ENCODE results near the gene OR1C1. TPM values are rescaled to one million over a fixed set of nuclear protein-coding genes. Genes with fewer than 3 reads are reported as not detected.

The OR1C1 gene
- polyA plus RNA-seq, 1 of the 3 experiments (the other 2 are of a cell fraction): not detected

GRCh38 chr1:247740721-247741120, 19.6 kb downstream of the OR1C1 start:
- H3K27ac ChIP-seq (ENCODE audit: low read depth in 2 of 2, low read length in 1 of 2): no peak overlapping the region
- H3K4me3 ChIP-seq (ENCODE audit: low read depth in 2 of 2, low read length in 1 of 2): no peak overlapping the region
- no peaks in the 10 kb centered on the region for H3K9me2 ChIP-seq
- no peaks in the 10 kb centered on the region for H3K27me3 ChIP-seq (ENCODE audit: insufficient read depth)
- ChIA-PET POLR2A (no interaction called here), CTCF (no interaction called here)
- no peak overlapping the region for H2AFZ ChIP-seq (ENCODE audit: low read depth)
- no peaks in the 10 kb centered on the region for H3K9me3 ChIP-seq
- TF ChIP-seq RFX5 (IDR thresholded peaks at IDR 0.05; ENCODE audit: low read length) (no peak), FOSL2 (IDR thresholded peaks at IDR 0.05; ENCODE audit: borderline replicate concordance, low read depth) (no peak), POLR2AphosphoS5 (IDR thresholded peaks at IDR 0.05; ENCODE audit: low read depth, low read length) (no peak), CHD2 (IDR thresholded peaks at IDR 0.05; ENCODE audit: low read length, partially characterized antibody) (no peak), RXRA (IDR thresholded peaks at IDR 0.05; ENCODE audit: borderline replicate concordance, low read depth) (no peak), PBX3 (IDR thresholded peaks at IDR 0.05) (no peak), ZBTB33 (IDR thresholded peaks at IDR 0.05; ENCODE audit: borderline replicate concordance, low read depth) (no peak), TEAD4 (IDR thresholded peaks at IDR 0.05; ENCODE audit: borderline replicate concordance, insufficient read depth) (no peak), NRF1 (IDR thresholded peaks at IDR 0.05; ENCODE audit: low read depth, low read length) (no peak), RCOR1 (IDR thresholded peaks at IDR 0.05; ENCODE audit: low read length) (no peak), FOXM1 (IDR thresholded peaks at IDR 0.05; ENCODE audit: low read depth) (no peak), JUND (IDR thresholded peaks at IDR 0.05) (no peak), SMC3 (IDR thresholded peaks at IDR 0.05; ENCODE audit: low read depth, low read length) (no peak)
- no peaks in the 10 kb centered on the region for H3K4me1 ChIP-seq (ENCODE audit: control insufficient read depth in 1 of 2, insufficient read depth in 2 of 2, low read depth in 1 of 2, low read length in 1 of 2)
- H3K79me2 ChIP-seq (ENCODE audit: insufficient read depth): no peaks in the 10 kb centered on the region
- DNase-seq: no peak
- H3K4me2 ChIP-seq: no peak overlapping the region
- 8% methylated on average over 2 of the region's 2 CpGs for WGBS (ENCODE audit: low lambda C conversion rate)
- H3K36me3 ChIP-seq (replicated peaks in 1 of 2; ENCODE audit: control insufficient read depth in 1 of 2, insufficient read depth in 2 of 2, low read length in 1 of 2): no peaks in the 10 kb centered on the region
- H4K20me1 ChIP-seq (ENCODE audit: insufficient read depth): no peaks in the 10 kb centered on the region
- no peak overlapping the region for H3K9ac ChIP-seq
- H3F3A ChIP-seq (replicated peaks; ENCODE audit: insufficient read depth): peaks cover 9% of the 10 kb centered on the region

- ChIA-PET POLR2A (no interaction called here), CTCF (no interaction called here)
- no peaks in the 10 kb centered on the region for H3K79me2 ChIP-seq (ENCODE audit: insufficient read depth)
- no peak within 1 kb of the TSS for H3K4me2 ChIP-seq
- no peaks in the 10 kb centered on the region for H3K9me3 ChIP-seq
- no peaks in the 10 kb centered on the region for H4K20me1 ChIP-seq (ENCODE audit: insufficient read depth)
- no peaks in the 10 kb centered on the region for H3K36me3 ChIP-seq (replicated peaks in 1 of 2; ENCODE audit: control insufficient read depth in 1 of 2, insufficient read depth in 2 of 2, low read length in 1 of 2)
- no peak within 1 kb of the TSS for H3K9ac ChIP-seq
- H3K27ac ChIP-seq (ENCODE audit: low read depth in 2 of 2, low read length in 1 of 2): no peak within 1 kb of the TSS
- H2AFZ ChIP-seq (ENCODE audit: low read depth): no peak within 1 kb of the TSS
- DNase-seq: no peak
- H3F3A ChIP-seq (replicated peaks; ENCODE audit: insufficient read depth): peaks cover 9% of the 10 kb centered on the region
- H3K27me3 ChIP-seq (ENCODE audit: insufficient read depth): no peaks in the 10 kb centered on the region
- no peak within 1 kb of the TSS for H3K4me3 ChIP-seq (ENCODE audit: low read depth in 2 of 2, low read length in 1 of 2)
- H3K9me2 ChIP-seq: no peaks in the 10 kb centered on the region
- H3K4me1 ChIP-seq (ENCODE audit: control insufficient read depth in 1 of 2, insufficient read depth in 2 of 2, low read depth in 1 of 2, low read length in 1 of 2): no peaks in the 10 kb centered on the region
- WGBS (ENCODE audit: low lambda C conversion rate): 8% methylated on average over 1 of the region's 1 CpG
- TF ChIP-seq POLR2AphosphoS5 (IDR thresholded peaks at IDR 0.05; ENCODE audit: low read depth, low read length): no peak
- no peak for TF ChIP-seq RFX5 (IDR thresholded peaks at IDR 0.05; ENCODE audit: low read length)
- TF ChIP-seq GABPA (IDR thresholded peaks at IDR 0.05; ENCODE audit: low read depth): no peak
- TF ChIP-seq NRF1 (IDR thresholded peaks at IDR 0.05; ENCODE audit: low read depth, low read length): no peak
- TF ChIP-seq NFIC (IDR thresholded peaks at IDR 0.05; ENCODE audit: borderline replicate concordance): no peak
- TF ChIP-seq USF1 (IDR thresholded peaks at IDR 0.05; ENCODE audit: borderline replicate concordance, low read depth): no peak
- TF ChIP-seq CHD2 (IDR thresholded peaks at IDR 0.05; ENCODE audit: low read length, partially characterized antibody): no peak
- TF ChIP-seq TAF1 (IDR thresholded peaks at IDR 0.05; ENCODE audit: borderline replicate concordance, low read depth, low read length): no peak
- TF ChIP-seq MXI1 (IDR thresholded peaks at IDR 0.05; ENCODE audit: low read depth, low read length): no peak
- no peak for TF ChIP-seq YY1 (IDR thresholded peaks at IDR 0.05; ENCODE audit: low read depth)
- no peak for TF ChIP-seq ELF1 (IDR thresholded peaks at IDR 0.05)
- no peak for TF ChIP-seq IRF3 (IDR thresholded peaks at IDR 0.05; ENCODE audit: low read depth, low read length)
- TF ChIP-seq ZBTB33 (IDR thresholded peaks at IDR 0.05; ENCODE audit: borderline replicate concordance, low read depth): no peak
- TF ChIP-seq TEAD4 (IDR thresholded peaks at IDR 0.05; ENCODE audit: borderline replicate concordance, insufficient read depth): no peak
- no peak for TF ChIP-seq EZH2phosphoT487 (IDR thresholded peaks at IDR 0.05; ENCODE audit: borderline replicate concordance, low read depth)
Measured at GRCh38 chr1:247738315-247738714, 22.0 kb downstream of the OR1C1 start, which contains the start of gene OR14K1. TSS of gene OR14K1 (plus strand) at chr1:247738615. CDS start at chr1:247738615, 0 bp downstream.
